B cell (primary cell): ENCODE results near the gene GINS2.

Experiments used
- EZH2 ChIP-seq: IDR thresholded peaks from 2 replicates; pipeline ENCODE4 v1.6.1; 2012; ENCODE audit warnings: borderline replicate concordance, low read depth, mild to moderate bottlenecking, moderate library complexity, low read length; ENCODE audit not compliant: insufficient read depth, poor library complexity, severe bottlenecking
- TF ChIP-seq, protein P1 (sequence below): fragments of 200-600 bp; IDR thresholded peaks from one replicate; pipeline ENCODE4 v1.8.0; 2022; ENCODE audit warnings: antibody characterized with exemption, mild to moderate bottlenecking

DNA sequence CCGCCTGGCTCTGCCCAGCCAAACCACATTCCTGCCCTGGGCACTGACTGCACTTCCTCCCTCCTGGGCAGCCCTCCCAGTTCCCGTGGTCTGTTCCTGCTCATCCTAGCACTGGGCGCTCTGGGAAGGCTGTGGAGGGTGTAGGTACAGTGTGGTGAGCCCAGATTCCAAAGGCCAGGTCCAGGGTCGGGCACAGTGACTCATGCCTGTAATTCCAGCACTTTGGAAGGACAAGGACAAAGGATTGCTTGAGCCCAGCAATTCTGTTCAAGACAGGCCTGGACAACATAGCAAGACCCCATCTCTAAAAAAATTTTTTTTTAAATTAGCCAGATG, 31.5 kb upstream of the GINS2 start:
- TF ChIP-seq, protein P1, sequence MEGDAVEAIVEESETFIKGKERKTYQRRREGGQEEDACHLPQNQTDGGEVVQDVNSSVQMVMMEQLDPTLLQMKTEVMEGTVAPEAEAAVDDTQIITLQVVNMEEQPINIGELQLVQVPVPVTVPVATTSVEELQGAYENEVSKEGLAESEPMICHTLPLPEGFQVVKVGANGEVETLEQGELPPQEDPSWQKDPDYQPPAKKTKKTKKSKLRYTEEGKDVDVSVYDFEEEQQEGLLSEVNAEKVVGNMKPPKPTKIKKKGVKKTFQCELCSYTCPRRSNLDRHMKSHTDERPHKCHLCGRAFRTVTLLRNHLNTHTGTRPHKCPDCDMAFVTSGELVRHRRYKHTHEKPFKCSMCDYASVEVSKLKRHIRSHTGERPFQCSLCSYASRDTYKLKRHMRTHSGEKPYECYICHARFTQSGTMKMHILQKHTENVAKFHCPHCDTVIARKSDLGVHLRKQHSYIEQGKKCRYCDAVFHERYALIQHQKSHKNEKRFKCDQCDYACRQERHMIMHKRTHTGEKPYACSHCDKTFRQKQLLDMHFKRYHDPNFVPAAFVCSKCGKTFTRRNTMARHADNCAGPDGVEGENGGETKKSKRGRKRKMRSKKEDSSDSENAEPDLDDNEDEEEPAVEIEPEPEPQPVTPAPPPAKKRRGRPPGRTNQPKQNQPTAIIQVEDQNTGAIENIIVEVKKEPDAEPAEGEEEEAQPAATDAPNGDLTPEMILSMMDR: no peak
- no peak for TF ChIP-seq EZH2
